Fibroblast of the aortic adventitia (primary cell): ENCODE results near the gene VSTM4. TPM values are rescaled to one million over a fixed set of nuclear protein-coding genes. Genes with fewer than 3 reads are reported as not detected.
A peak's percentile ranks its signal among the peaks of the same experiment; 100 is the strongest.

Experiments
- DNase-seq: peaks from one replicate; pipeline ENCODE4 v3.0.0-alpha.2; 2010; ENCODE audit warnings: low read depth
- H3K4me3 ChIP-seq: 2 replicates; pipeline ENCODE4 v1.5.1; 2011; ENCODE audit warnings: low read depth, mild to moderate bottlenecking, control low read depth, low read length, moderate library complexity
- CTCF ChIP-seq: IDR thresholded peaks from 2 replicates; pipeline ENCODE4 v1.5.1; 2011; ENCODE audit warnings: mild to moderate bottlenecking, low read length, control low read depth, inconsistent platforms; ENCODE audit not compliant: insufficient read depth
- total RNA-seq: library from RNA; depleted of rRNA; stranded (reverse); fragments of >200 nt; gene quantifications from 2 replicates; pipeline ENCODE4 v1.2.3, GENCODE V29; 2012; ENCODE audit warnings: low replicate concordance

The VSTM4 gene
- total RNA-seq, 1 donor = 6.5 TPM

GRCh38 chr10:49144058-49144720, 28.9 kb upstream of the VSTM4 start:
- no peak overlapping the region for H3K4me3 ChIP-seq
- no peak for TF ChIP-seq CTCF
- DNase-seq = no peak

GRCh38 chr10:49143249-49143648, 27.9 kb upstream of the VSTM4 start:
- no peak overlapping the region for H3K4me3 ChIP-seq
- TF ChIP-seq CTCF = no peak
- no peak for DNase-seq

GRCh38 chr10:49141541-49142332, 26.4 kb upstream of the VSTM4 start:
- DNase-seq = no peak
- TF ChIP-seq CTCF = no peak
- no peak overlapping the region for H3K4me3 ChIP-seq

GRCh38 chr10:49140304-49141177, 25.2 kb upstream of the VSTM4 start:
- DNase-seq = no peak
- H3K4me3 ChIP-seq = no peak overlapping the region
- no peak for TF ChIP-seq CTCF

- H3K4me3 ChIP-seq = no peak overlapping the region
- no peak for TF ChIP-seq CTCF
- DNase-seq = peak; percentile 83
These were observed 24.5 kb upstream of the VSTM4 start for GRCh38 chr10:49139846-49140195.

GRCh38 chr10:49139028-49139845, 23.9 kb upstream of the VSTM4 start:
- DNase-seq = peak; percentile 73
- H3K4me3 ChIP-seq = no peak overlapping the region
- no peak for TF ChIP-seq CTCF
